K562 (cell line): ENCODE results near the gene HDAC5. TPM values are rescaled to one million over a fixed set of nuclear protein-coding genes. Genes with fewer than 3 reads are reported as not detected.

ENCODE experiments used
- BRF1 ChIP-seq: IDR thresholded peaks from 3 replicates; pipeline ENCODE4 v1.6.1; 2011; ENCODE audit warnings: borderline replicate concordance, mild to moderate bottlenecking; ENCODE audit not compliant: insufficient read length; ENCODE audit errors: extremely low read depth
- CBX2 ChIP-seq: fragments of 200-600 bp; sonication (generic); IDR thresholded peaks from one replicate; pipeline ENCODE4 v1.6.1; 2012; ENCODE audit warnings: mild to moderate bottlenecking, low read length, inconsistent platforms; ENCODE audit not compliant: insufficient read depth, poor library complexity, severe bottlenecking
- CREBBP ChIP-seq: IDR thresholded peaks from one replicate; pipeline ENCODE4 v1.6.1; 2012; ENCODE audit warnings: low read depth, mild to moderate bottlenecking, control low read depth, inconsistent platforms, low read length
- KDM2B ChIP-seq: fragments of 250-450 bp; sonication (Bioruptor Pico); IDR thresholded peaks from 2 replicates; pipeline ENCODE4 v1.8.0; 2021; ENCODE audit warnings: mild to moderate bottlenecking, moderate library complexity
- MBD2 ChIP-seq: sonication (generic); IDR thresholded peaks from 2 replicates; pipeline ENCODE4 v1.6.1; 2016; ENCODE audit warnings: low read depth, borderline replicate concordance
- PHF8 ChIP-seq: fragments of 200-600 bp; sonication (generic); IDR thresholded peaks from 2 replicates; pipeline ENCODE4 v1.6.1; 2012; ENCODE audit warnings: mixed run types, mild to moderate bottlenecking, inconsistent platforms, low read length, moderate library complexity, borderline replicate concordance
- RBFOX2 ChIP-seq: fragments of 200-400 bp; formaldehyde crosslinking; IDR thresholded peaks from 2 replicates; pipeline ENCODE4 v1.6.1; 2017; ENCODE audit warnings: low read depth, mild to moderate bottlenecking, low read length, moderate library complexity
- SNRNP70 ChIP-seq: fragments of 200-400 bp; formaldehyde crosslinking; optimal IDR thresholded peaks from 2 replicates; pipeline ENCODE3; 2017; ENCODE audit warnings: low read depth, low read length
- XRCC3 ChIP-seq: fragments of 450-650 bp; IDR thresholded peaks from 2 replicates; pipeline ENCODE4 v1.6.1; 2017; ENCODE audit warnings: mild to moderate bottlenecking, moderate library complexity
- ZNF561 ChIP-seq: fragments of 450-650 bp; formaldehyde crosslinking; conservative IDR thresholded peaks from 2 replicates; pipeline ENCODE4 v1.4.0; 2020; ENCODE audit warnings: mild to moderate bottlenecking, moderate library complexity
- ZNF717 ChIP-seq: fragments of 250-450 bp; sonication (Bioruptor Pico); IDR thresholded peaks from 2 replicates; pipeline ENCODE4 v1.5.0; 2021
- polyA plus RNA-seq, 8 experiments: library from polyadenylated mRNA; depleted of rRNA in 4 of 8; stranded (reverse) in 5 of 8; unstranded in 3 of 8; fragments of >200 nt; fragmentation: Nextera tagmentation in 2 of 8; fragmentation: Illumina TruSeq in 1 of 8; extraction: Ambion mirVana in 2 of 8; extraction: Trizol in 1 of 8; gene quantifications; 2 replicates each; pipeline versions ENCODE4 v1.2.1 to v1.2.3, GENCODE V29; 2011 to 2014; ENCODE audit warnings: inconsistent platforms in 1 of 8, missing spikeins in 1 of 8
- total RNA-seq, 7 experiments: library from RNA; depleted of rRNA in 6 of 7; stranded (reverse); fragments of >200 nt in 6 of 7; fragmentation: Illumina TruSeq in 2 of 7; extraction: Trizol in 2 of 7; gene quantifications; 2 replicates each; pipeline versions ENCODE4 v1.2.1 to v1.2.3, GENCODE V29; 2011 to 2021; ENCODE audit warnings: low replicate concordance in 1 of 7
- TF ChIP-seq, protein P1 (sequence below): fragments of 250-450 bp; sonication (Bioruptor Pico); IDR thresholded peaks from 2 replicates; pipeline ENCODE4 v1.8.0; 2021; ENCODE audit warnings: mild to moderate bottlenecking, moderate library complexity
- TF ChIP-seq, protein P2 (sequence below): sonication (generic); formaldehyde crosslinking; IDR thresholded peaks from 2 replicates; pipeline ENCODE4 v1.8.1; 2023; ENCODE audit warnings: mild to moderate bottlenecking, missing genetic modification reagents
- TF ChIP-seq, protein P3 (sequence below): fragments of 250-450 bp; sonication (Bioruptor Pico); IDR thresholded peaks from 2 replicates; pipeline ENCODE4 v1.8.0; 2022; ENCODE audit warnings: moderate library complexity, mild to moderate bottlenecking, inconsistent platforms
- TF ChIP-seq, protein P4 (sequence below): fragments of 450-650 bp; formaldehyde crosslinking; IDR thresholded peaks from 2 replicates; pipeline ENCODE4 v1.4.0; 2022; ENCODE audit warnings: mild to moderate bottlenecking, moderate library complexity
- TF ChIP-seq, protein P5 (sequence below): sonication (generic); formaldehyde crosslinking; IDR thresholded peaks from 2 replicates; pipeline ENCODE4 v1.8.0; 2022; ENCODE audit warnings: mild to moderate bottlenecking, low read depth, missing genetic modification reagents
- TF ChIP-seq, protein P6 (sequence below): sonication (generic); formaldehyde crosslinking; IDR thresholded peaks from 2 replicates; pipeline ENCODE4 v1.8.1; 2022; ENCODE audit warnings: missing genetic modification reagents
- TF ChIP-seq, protein P7 (sequence below), 2 experiments: fragments of 450-650 bp in 1 of 2; sonication (generic) in 1 of 2; formaldehyde crosslinking in 1 of 2; IDR thresholded peaks in 1 of 2; conservative IDR thresholded peaks in 1 of 2; 2 replicates each; pipeline versions ENCODE4 v1.6.1 to v1.8.1; 2016 to 2023; ENCODE audit warnings: mild to moderate bottlenecking in 2 of 2, moderate library complexity in 2 of 2, inconsistent platforms in 1 of 2, missing genetic modification reagents in 1 of 2

The HDAC5 gene
- total and polyA plus RNA-seq, 9 of the 15 experiments (the other 6 are each of a cell fraction or from before 2014, with no cell fraction given): 0.45 to 26.2 (median 16.4) TPM

DNA sequence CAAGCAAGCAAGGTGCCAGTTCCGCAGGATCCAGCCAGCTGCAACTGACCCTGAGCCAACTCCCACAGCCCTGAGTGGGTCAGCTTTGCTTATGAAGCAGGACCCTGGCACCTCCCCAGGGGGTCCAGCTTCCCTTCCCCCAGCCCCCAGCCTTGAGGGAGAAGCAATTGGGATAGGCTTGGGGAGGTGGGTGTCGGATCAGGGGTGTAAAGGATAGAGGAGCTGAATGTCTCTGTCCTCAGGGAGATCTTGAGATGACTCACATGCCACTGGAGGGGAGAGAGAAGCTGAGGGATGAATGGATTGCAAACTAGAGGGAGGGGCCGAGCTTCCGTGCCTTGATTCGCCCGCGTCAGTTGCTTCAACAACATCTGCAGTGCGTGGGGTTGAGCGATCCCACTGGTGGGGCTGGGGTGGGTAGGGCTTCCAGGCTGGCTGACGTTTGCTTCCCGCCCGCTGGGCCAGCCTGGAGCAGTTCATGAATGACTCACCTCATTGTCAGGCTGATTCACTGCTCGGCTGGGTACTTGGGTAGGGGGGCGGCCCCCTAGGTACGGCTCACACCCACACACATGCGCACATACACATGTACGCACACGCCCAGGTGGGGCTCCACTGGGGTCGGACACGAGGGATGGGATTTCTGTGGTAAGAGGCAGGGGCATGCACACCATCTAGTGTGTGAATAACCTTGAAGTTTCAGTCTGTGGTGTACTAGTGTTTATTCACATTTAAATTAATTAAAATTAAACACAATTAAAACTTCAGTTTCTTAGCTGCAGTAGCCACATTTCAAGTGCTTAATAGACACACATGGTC is 14.7 kb upstream of the HDAC5 start (continued):
- TF ChIP-seq, protein P1, sequence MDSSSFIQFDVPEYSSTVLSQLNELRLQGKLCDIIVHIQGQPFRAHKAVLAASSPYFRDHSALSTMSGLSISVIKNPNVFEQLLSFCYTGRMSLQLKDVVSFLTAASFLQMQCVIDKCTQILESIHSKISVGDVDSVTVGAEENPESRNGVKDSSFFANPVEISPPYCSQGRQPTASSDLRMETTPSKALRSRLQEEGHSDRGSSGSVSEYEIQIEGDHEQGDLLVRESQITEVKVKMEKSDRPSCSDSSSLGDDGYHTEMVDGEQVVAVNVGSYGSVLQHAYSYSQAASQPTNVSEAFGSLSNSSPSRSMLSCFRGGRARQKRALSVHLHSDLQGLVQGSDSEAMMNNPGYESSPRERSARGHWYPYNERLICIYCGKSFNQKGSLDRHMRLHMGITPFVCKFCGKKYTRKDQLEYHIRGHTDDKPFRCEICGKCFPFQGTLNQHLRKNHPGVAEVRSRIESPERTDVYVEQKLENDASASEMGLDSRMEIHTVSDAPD (CRISPR knock-in tag): no peak
- peak; percentile 60; the same call in 1 of the 2 replicates for TF ChIP-seq MBD2
- TF ChIP-seq, protein P2, sequence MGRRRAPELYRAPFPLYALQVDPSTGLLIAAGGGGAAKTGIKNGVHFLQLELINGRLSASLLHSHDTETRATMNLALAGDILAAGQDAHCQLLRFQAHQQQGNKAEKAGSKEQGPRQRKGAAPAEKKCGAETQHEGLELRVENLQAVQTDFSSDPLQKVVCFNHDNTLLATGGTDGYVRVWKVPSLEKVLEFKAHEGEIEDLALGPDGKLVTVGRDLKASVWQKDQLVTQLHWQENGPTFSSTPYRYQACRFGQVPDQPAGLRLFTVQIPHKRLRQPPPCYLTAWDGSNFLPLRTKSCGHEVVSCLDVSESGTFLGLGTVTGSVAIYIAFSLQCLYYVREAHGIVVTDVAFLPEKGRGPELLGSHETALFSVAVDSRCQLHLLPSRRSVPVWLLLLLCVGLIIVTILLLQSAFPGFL: no peak
- TF ChIP-seq, protein P3, sequence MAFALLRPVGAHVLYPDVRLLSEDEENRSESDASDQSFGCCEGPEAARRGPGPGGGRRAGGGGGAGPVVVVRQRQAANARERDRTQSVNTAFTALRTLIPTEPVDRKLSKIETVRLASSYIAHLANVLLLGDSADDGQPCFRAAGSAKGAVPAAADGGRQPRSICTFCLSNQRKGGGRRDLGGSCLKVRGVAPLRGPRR: no peak
- no peak; the same call in 1 of the 2 replicates for TF ChIP-seq PHF8
- TF ChIP-seq ZNF561 (CRISPR knock-in tag): no peak
- TF ChIP-seq SNRNP70: no peak
- TF ChIP-seq CREBBP: no peak
- peak; percentile 83 for TF ChIP-seq RBFOX2
- no peak for TF ChIP-seq XRCC3
- TF ChIP-seq, protein P4, sequence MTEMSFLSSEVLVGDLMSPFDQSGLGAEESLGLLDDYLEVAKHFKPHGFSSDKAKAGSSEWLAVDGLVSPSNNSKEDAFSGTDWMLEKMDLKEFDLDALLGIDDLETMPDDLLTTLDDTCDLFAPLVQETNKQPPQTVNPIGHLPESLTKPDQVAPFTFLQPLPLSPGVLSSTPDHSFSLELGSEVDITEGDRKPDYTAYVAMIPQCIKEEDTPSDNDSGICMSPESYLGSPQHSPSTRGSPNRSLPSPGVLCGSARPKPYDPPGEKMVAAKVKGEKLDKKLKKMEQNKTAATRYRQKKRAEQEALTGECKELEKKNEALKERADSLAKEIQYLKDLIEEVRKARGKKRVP (CRISPR knock-in tag): no peak
- TF ChIP-seq BRF1: no peak
- no peak for TF ChIP-seq KDM2B (CRISPR knock-in tag)
- TF ChIP-seq ZNF717 (CRISPR knock-in tag): no peak
- TF ChIP-seq, protein P5, sequence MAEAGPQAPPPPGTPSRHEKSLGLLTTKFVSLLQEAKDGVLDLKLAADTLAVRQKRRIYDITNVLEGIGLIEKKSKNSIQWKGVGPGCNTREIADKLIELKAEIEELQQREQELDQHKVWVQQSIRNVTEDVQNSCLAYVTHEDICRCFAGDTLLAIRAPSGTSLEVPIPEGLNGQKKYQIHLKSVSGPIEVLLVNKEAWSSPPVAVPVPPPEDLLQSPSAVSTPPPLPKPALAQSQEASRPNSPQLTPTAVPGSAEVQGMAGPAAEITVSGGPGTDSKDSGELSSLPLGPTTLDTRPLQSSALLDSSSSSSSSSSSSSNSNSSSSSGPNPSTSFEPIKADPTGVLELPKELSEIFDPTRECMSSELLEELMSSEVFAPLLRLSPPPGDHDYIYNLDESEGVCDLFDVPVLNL (CRISPR knock-in tag): peak; percentile 57; the same call in 1 of the 2 replicates
- TF ChIP-seq, protein P6, sequence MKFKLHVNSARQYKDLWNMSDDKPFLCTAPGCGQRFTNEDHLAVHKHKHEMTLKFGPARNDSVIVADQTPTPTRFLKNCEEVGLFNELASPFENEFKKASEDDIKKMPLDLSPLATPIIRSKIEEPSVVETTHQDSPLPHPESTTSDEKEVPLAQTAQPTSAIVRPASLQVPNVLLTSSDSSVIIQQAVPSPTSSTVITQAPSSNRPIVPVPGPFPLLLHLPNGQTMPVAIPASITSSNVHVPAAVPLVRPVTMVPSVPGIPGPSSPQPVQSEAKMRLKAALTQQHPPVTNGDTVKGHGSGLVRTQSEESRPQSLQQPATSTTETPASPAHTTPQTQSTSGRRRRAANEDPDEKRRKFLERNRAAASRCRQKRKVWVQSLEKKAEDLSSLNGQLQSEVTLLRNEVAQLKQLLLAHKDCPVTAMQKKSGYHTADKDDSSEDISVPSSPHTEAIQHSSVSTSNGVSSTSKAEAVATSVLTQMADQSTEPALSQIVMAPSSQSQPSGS (CRISPR knock-in tag): no peak
- TF ChIP-seq, protein P7, sequence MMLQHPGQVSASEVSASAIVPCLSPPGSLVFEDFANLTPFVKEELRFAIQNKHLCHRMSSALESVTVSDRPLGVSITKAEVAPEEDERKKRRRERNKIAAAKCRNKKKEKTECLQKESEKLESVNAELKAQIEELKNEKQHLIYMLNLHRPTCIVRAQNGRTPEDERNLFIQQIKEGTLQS (IDR thresholded peaks at IDR 0.05): peak; percentile 98
- TF ChIP-seq, protein P7 (CRISPR knock-in tag; conservative IDR thresholded peaks at IDR 0.05): peak; percentile 91
- no peak for TF ChIP-seq CBX2
